HL-60 (cell line): ENCODE results near the gene FZR1.
A peak's percentile ranks its signal among the peaks of the same experiment; 100 is the strongest.

Experiments
- DNase-seq, 2 experiments: peaks; one replicate each; pipeline ENCODE4 v3.0.0-alpha.2; 2010 to 2020; ENCODE audit warnings: low read depth in 1 of 2, low spot score in 1 of 2
- H3K27ac ChIP-seq: fragments of 250-450 bp; sonication (Bioruptor Pico); replicated peaks from 2 replicates; pipeline ENCODE4 v1.5.1; 2020; ENCODE audit warnings: mild to moderate bottlenecking, moderate library complexity
- H3K27me3 ChIP-seq: fragments of 250-450 bp; sonication (Bioruptor Pico); 2 replicates; pipeline ENCODE4 v1.5.1; 2021; ENCODE audit warnings: mild to moderate bottlenecking, moderate library complexity; ENCODE audit not compliant: insufficient read depth, poor library complexity, severe bottlenecking
- H3K4me3 ChIP-seq: replicated peaks from 2 replicates; pipeline ENCODE4 v1.5.1; 2011; ENCODE audit warnings: mild to moderate bottlenecking, control low read depth, low read length; ENCODE audit not compliant: insufficient read depth
- CTCF ChIP-seq: IDR thresholded peaks from one replicate; pipeline ENCODE4 v1.5.1; 2011; ENCODE audit warnings: low read length, control low read depth, inconsistent platforms; ENCODE audit not compliant: insufficient read depth
- GABPA ChIP-seq: IDR thresholded peaks from 2 replicates; pipeline ENCODE4 v1.6.1; 2012; ENCODE audit warnings: low read depth
- POLR2AphosphoS5 ChIP-seq: IDR thresholded peaks from 2 replicates; pipeline ENCODE4 v1.6.1; 2012; ENCODE audit warnings: low read depth
- REST ChIP-seq: IDR thresholded peaks from 2 replicates; pipeline ENCODE4 v1.6.1; 2012; ENCODE audit warnings: low read depth; ENCODE audit not compliant: insufficient replicate concordance
- SPI1 ChIP-seq: IDR thresholded peaks from 2 replicates; pipeline ENCODE4 v1.6.1; 2012; ENCODE audit warnings: low read depth, mild to moderate bottlenecking, borderline replicate concordance

The FZR1 gene

GRCh38 chr19:3538258-3538929 lies 32.3 kb downstream of the FZR1 start:
- TF ChIP-seq REST (no peak), CTCF (no peak), GABPA (no peak), POLR2AphosphoS5 (no peak), SPI1 (no peak)
- Histone ChIP-seq H3K27me3 (no peaks in the 10 kb centered on the region), H3K4me3 (no peak overlapping the region), H3K27ac (peak overlapping the region; percentile 65; the same call in 1 of the 2 replicates)
- DNase-seq = no peak

- Histone ChIP-seq H3K27ac (peak within 1 kb of the TSS; percentile 65), H3K4me3 (no peak within 1 kb of the TSS), H3K27me3 (no peaks in the 10 kb centered on the region)
- TF ChIP-seq POLR2AphosphoS5 = peak; percentile 38; the same call in 1 of the 2 replicates
- TF ChIP-seq REST = no peak
- TF ChIP-seq SPI1 = no peak
- DNase-seq = no peak
Measured at GRCh38 chr19:3538965-3539755, 33.0 kb downstream of the FZR1 start, which contains the start of gene TEKTIP1. Gene TEKTIP1, plus strand, starts transcription at chr19:3539174. Its CDS starts 4 bp downstream, at chr19:3539178.

- no peaks in the 10 kb centered on the region for H3K27me3 ChIP-seq
- H3K27ac ChIP-seq = no peak overlapping the region
- no peak overlapping the region for H3K4me3 ChIP-seq
- DNase-seq = no peak
- TF ChIP-seq REST (no peak), POLR2AphosphoS5 (no peak), GABPA (no peak), CTCF (no peak), SPI1 (no peak)
Measured at GRCh38 chr19:3539756-3540118, 33.6 kb downstream of the FZR1 start.
